ENCODE results near the gene GPX6. TPM values are rescaled to one million over a fixed set of nuclear protein-coding genes. Genes with fewer than 3 reads are reported as not detected.

Gene GPX6
- total and polyA plus RNA-seq, 10 donors, result not detected

DNA sequence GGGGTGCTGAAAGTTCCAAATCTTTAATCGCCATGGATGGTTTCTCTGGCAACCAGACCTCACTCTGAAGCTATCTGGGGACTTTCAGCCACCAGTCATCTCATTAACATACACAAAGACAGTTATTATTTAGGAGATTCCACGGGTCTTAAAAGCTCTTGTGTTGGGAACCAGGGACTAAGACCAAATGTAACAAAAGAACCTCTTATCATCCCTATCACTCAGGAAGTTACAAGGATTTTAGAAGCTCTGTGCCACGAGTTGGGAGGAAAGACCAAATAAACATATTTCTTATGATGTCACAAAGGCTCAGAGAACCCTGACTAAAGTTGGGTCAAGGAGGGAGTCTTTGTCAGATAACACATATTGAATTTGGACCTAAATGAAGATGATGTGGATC is 17.7 kb downstream of the GPX6 start:
- no peaks in the 10 kb centered on the region for H3K4me1 ChIP-seq
- TF ChIP-seq, protein P1, sequence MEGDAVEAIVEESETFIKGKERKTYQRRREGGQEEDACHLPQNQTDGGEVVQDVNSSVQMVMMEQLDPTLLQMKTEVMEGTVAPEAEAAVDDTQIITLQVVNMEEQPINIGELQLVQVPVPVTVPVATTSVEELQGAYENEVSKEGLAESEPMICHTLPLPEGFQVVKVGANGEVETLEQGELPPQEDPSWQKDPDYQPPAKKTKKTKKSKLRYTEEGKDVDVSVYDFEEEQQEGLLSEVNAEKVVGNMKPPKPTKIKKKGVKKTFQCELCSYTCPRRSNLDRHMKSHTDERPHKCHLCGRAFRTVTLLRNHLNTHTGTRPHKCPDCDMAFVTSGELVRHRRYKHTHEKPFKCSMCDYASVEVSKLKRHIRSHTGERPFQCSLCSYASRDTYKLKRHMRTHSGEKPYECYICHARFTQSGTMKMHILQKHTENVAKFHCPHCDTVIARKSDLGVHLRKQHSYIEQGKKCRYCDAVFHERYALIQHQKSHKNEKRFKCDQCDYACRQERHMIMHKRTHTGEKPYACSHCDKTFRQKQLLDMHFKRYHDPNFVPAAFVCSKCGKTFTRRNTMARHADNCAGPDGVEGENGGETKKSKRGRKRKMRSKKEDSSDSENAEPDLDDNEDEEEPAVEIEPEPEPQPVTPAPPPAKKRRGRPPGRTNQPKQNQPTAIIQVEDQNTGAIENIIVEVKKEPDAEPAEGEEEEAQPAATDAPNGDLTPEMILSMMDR (IDR thresholded peaks at IDR 0.05 in 8 of 11, conservative IDR thresholded peaks at IDR 0.05 in 3 of 11), result no peak
- TF ChIP-seq POLR2A (IDR thresholded peaks at IDR 0.05) (no peak), POLR2AphosphoS5 (IDR thresholded peaks at IDR 0.05) (no peak)

DNA sequence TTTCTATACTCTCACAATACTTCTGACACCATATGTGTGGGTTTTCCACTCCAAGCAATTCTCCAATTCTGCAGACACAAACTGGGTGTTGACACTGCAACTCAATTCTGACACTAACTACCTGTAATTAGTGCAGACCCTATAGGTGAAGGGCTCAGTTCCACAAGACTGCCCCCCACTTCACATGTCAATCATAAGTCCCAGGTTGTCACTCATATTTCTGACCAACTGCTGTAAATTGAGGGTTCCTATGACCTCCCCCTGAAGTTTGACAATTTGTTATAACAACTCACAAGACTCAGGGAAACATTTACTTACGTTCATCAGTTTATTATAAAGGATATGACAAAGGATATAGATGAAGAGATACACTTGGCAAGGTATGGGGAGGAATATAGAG is 18.3 kb downstream of the GPX6 start:
- Histone ChIP-seq H3K4me1 (no peaks in the 10 kb centered on the region), H3K36me3 (no peaks in the 10 kb centered on the region), H3K27ac (no peak overlapping the region), H3K9me3 (peaks cover 0 to 3% (median 0%) of the 10 kb centered on the region in 8 donors), H3K27me3 (replicated peaks in 1 of 7) (peaks cover 0 to 57% (median 11%) of the 10 kb centered on the region in 7 donors), H3K4me3 (no peak overlapping the region)
- 61 to 77% (median 69%) methylated on average over 1 of the region's 1 CpG for WGBS, 5 donors
- no peak for DNase-seq
- no peak for TF ChIP-seq POLR2AphosphoS5 (IDR thresholded peaks at IDR 0.05)
- TF ChIP-seq POLR2A (IDR thresholded peaks at IDR 0.05), result no peak
- TF ChIP-seq, protein P1 (IDR thresholded peaks at IDR 0.05 in 8 of 11, conservative IDR thresholded peaks at IDR 0.05 in 3 of 11), result no peak
- intact Hi-C loops (cut with DNase I; ENCODE audit: low total_unique reads), result no loop called here

More for the DNA sequence above, 17.7 kb downstream of the GPX6 start:
- 29 to 39% (median 31%) methylated on average over 3 of the region's 3 CpGs for WGBS, 5 donors
- H3K36me3 ChIP-seq, result no peaks in the 10 kb centered on the region
- DNase-seq, result no peak
- intact Hi-C loops (cut with DNase I; ENCODE audit: low total_unique reads), result no loop called here
- H3K27ac ChIP-seq, result no peak overlapping the region
- H3K4me3 ChIP-seq, result no peak overlapping the region
- H3K27me3 ChIP-seq (replicated peaks in 1 of 7), result peaks cover 0 to 54% (median 7%) of the 10 kb centered on the region in 7 donors
- H3K9me3 ChIP-seq, result peaks cover 0 to 5% (median 0%) of the 10 kb centered on the region in 8 donors

DNA sequence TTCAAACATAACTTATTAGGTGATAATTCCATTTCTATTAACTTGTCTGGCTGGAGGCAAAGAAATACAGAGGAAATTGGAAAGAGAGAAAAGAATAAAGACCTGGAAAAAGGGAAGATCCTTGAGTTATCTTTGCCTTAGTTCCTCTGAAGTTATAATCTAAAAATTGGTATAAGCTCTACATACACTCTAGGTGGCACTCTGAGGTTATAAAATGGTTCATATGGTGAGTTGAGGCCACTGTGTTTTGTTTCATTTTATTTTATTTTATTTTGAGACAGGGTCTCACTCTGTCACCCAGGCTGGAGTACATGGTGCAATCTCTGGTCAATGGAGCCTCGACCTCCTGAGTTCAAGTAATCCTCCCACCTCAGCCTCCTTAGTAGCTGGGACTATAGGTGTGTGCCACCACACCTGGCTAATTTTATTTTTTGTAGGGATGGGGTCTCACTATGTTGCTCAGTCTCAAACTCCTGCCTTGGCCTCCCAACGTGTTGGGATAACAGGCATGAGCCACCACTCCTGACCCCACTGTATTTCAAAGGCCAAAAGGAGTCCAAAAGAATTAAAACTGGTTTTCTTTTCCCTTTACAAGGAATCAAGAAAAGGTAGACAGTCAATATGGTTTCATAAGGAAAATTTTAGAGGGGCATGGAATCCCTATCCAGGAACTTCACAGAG is 19.4 kb downstream of the GPX6 start:
- no peaks in the 10 kb centered on the region for H3K9me3 ChIP-seq
- intact Hi-C loops (cut with DNase I; ENCODE audit: low total_unique reads), result no loop called here
- H3K27ac ChIP-seq, result no peak overlapping the region
- DNase-seq, result no peak
- H3K36me3 ChIP-seq, result no peaks in the 10 kb centered on the region
- no peaks in the 10 kb centered on the region for H3K4me1 ChIP-seq
- peaks cover 0 to 64% (median 22%) of the 10 kb centered on the region in 7 donors for H3K27me3 ChIP-seq (replicated peaks in 1 of 7)
- H3K4me3 ChIP-seq, result no peak overlapping the region
- 20 to 44% (median 26%) methylated on average over 2 of the region's 2 CpGs for WGBS, 5 donors
- no peak for TF ChIP-seq POLR2A (IDR thresholded peaks at IDR 0.05)
- TF ChIP-seq, protein P1 (IDR thresholded peaks at IDR 0.05 in 8 of 11, conservative IDR thresholded peaks at IDR 0.05 in 3 of 11), result no peak
- no peak for TF ChIP-seq POLR2AphosphoS5 (IDR thresholded peaks at IDR 0.05)

DNA sequence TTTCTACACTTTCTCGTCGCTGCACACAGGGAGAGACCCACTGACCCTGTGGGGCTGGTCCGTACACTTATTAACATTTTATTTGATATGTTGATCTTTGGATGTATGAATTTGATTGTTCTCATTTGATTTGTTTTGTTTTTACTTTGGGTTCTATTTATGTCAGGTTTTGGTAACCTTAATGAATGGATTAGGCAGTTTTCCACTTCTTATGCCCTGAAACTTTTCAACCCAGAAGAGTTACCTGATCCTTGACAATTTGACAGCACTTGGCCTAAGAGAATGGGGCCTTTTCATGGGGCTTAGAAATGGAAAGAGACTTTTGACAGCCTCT is 23.6 kb downstream of the GPX6 start:
- no peak overlapping the region for H3K4me3 ChIP-seq
- DNase-seq, result no peak
- WGBS, 5 donors, result 46 to 70% (median 54%) methylated on average over 3 of the region's 3 CpGs
- no peaks in the 10 kb centered on the region for H3K36me3 ChIP-seq
- H3K4me1 ChIP-seq, result peaks cover 0 to 20% (median 10%) of the 10 kb centered on the region in 6 donors
- intact Hi-C loops (cut with DNase I; ENCODE audit: low total_unique reads), result no loop called here
- no peaks in the 10 kb centered on the region for H3K9me3 ChIP-seq
- TF ChIP-seq POLR2AphosphoS5 (IDR thresholded peaks at IDR 0.05) (no peak), POLR2A (IDR thresholded peaks at IDR 0.05) (no peak)
- TF ChIP-seq, protein P1 (IDR thresholded peaks at IDR 0.05 in 8 of 11, conservative IDR thresholded peaks at IDR 0.05 in 3 of 11), result no peak
- H3K27me3 ChIP-seq (replicated peaks in 1 of 7), result peaks cover 0 to 91% (median 56%) of the 10 kb centered on the region in 7 donors
- no peak overlapping the region for H3K27ac ChIP-seq

Measured in spleen (tissue), 11 donors.